ENCODE data around the gene TMEM163. TPM values are rescaled to one million over a fixed set of nuclear protein-coding genes. Genes with fewer than 3 reads are reported as not detected.

TMEM163 gene
- total RNA-seq, 4 donors from 2014 or later = 0.42 to 1.3 (median 1.1) TPM

DNA sequence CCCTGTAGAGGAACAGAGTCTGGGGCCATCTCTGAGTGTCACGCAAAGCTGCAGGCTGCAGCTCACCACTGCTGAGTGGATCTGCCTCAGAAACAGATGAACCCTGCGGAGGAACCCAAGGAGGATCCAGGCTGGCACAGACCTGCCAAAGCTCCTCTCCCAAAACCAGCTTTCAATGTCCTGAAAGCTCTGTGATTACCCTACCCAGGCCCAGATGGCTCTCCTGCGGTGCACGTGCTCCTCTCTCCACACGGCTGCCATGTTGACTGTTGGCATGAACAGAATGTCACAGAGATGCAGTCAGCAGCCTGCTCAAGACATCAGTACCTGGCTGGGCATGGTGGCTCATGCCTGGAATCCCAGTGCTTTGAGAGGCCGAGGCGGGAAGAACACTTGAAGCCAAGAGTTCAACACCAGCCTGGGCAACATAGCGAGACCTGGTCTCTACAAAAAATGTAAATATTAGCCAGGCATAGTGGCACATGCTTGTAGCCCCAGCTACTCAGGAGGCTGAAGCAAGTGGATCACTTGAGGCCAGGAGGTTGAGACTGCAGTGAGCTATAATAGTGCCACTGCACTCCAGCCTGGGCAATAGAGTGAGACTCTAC, 248.1 kb downstream of the TMEM163 start:
- TF ChIP-seq POLR2A (IDR thresholded peaks at IDR 0.05; ENCODE audit: low read depth) (no peak), EP300 (IDR thresholded peaks at IDR 0.05) (no peak), POLR2AphosphoS5 (IDR thresholded peaks at IDR 0.05) (no peak)
- TF ChIP-seq, protein P1, sequence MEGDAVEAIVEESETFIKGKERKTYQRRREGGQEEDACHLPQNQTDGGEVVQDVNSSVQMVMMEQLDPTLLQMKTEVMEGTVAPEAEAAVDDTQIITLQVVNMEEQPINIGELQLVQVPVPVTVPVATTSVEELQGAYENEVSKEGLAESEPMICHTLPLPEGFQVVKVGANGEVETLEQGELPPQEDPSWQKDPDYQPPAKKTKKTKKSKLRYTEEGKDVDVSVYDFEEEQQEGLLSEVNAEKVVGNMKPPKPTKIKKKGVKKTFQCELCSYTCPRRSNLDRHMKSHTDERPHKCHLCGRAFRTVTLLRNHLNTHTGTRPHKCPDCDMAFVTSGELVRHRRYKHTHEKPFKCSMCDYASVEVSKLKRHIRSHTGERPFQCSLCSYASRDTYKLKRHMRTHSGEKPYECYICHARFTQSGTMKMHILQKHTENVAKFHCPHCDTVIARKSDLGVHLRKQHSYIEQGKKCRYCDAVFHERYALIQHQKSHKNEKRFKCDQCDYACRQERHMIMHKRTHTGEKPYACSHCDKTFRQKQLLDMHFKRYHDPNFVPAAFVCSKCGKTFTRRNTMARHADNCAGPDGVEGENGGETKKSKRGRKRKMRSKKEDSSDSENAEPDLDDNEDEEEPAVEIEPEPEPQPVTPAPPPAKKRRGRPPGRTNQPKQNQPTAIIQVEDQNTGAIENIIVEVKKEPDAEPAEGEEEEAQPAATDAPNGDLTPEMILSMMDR (IDR thresholded peaks at IDR 0.05) = no peak
- Histone ChIP-seq H3K4me3 (no peak overlapping the region), H3K4me1 (no peaks in the 10 kb centered on the region), H3K36me3 (no peaks in the 10 kb centered on the region), H3K27ac (replicated peaks in 1 of 4) (no peak overlapping the region), H3K27me3 (no peaks in the 10 kb centered on the region), H3K9me3 (peaks cover 0 to 14% (median 7%) of the 10 kb centered on the region in 4 donors)
- WGBS = 89% methylated on average over 4 of the region's 8 CpGs
- no peak for DNase-seq (ENCODE audit: extremely low spot score)
- intact Hi-C loops (cut with DNase I) = no loop called here

DNA sequence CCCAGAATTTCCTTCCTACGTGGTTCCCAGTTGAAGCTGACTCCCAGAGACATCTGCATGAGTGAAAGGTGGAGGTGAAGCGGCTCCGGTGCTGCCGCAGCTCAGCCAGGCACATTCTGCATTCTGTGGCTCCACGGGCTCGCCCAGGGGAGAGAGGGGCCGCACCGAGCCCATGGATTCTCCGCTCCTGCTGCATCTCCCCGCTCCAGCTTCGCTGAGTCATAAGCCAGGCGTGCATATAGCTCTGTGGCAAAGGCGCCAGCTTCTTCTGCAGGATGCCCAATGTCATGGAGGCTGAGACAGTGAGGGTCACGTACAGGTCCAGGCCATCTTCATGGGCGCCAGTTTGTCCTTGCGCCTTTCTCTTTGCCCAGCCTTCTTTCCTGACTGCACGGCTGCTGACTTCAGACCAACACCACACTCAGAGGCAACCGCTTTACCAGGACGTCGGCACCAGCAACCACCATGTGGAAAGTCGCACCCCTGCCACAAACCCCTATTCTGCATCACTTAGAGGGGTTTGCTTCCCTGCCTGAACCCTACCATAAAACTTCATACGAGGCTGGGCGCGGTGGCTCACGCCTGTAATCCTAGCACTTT, 249.2 kb downstream of the TMEM163 start:
- Histone ChIP-seq H3K27me3 (no peaks in the 10 kb centered on the region), H3K27ac (replicated peaks in 1 of 4) (no peak overlapping the region), H3K36me3 (no peaks in the 10 kb centered on the region), H3K4me3 (no peak overlapping the region), H3K9me3 (peaks cover 0 to 14% (median 7%) of the 10 kb centered on the region in 4 donors), H3K4me1 (no peaks in the 10 kb centered on the region)
- TF ChIP-seq POLR2AphosphoS5 (IDR thresholded peaks at IDR 0.05) (no peak), EP300 (IDR thresholded peaks at IDR 0.05) (no peak), POLR2A (IDR thresholded peaks at IDR 0.05; ENCODE audit: low read depth) (no peak)
- TF ChIP-seq, protein P1 (IDR thresholded peaks at IDR 0.05) = no peak
- no peak for DNase-seq (ENCODE audit: extremely low spot score)
- WGBS = 92% methylated on average over 20 of the region's 25 CpGs
- intact Hi-C loops (cut with DNase I) = no loop called here

DNA sequence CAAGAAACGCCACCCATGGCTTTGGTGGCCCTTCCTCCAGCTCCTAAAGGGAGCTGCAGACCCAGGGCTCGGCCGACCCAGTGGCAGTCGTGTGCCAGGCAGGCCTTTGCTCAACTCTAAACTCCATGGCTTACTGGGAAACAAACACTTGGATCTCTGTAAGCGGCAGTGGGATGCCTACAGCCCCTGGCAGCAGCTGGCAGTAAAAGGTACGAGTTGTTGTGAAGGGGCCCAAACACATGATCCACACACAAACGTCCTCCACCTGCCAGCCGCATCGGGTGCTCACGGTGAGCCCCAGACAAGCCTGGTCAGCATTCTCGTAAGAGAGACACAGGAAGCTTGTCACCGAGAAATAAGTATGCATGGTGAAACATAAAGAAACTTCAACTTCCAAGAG, 250.0 kb downstream of the TMEM163 start:
- intact Hi-C loops (cut with DNase I) = no loop called here

DNA sequence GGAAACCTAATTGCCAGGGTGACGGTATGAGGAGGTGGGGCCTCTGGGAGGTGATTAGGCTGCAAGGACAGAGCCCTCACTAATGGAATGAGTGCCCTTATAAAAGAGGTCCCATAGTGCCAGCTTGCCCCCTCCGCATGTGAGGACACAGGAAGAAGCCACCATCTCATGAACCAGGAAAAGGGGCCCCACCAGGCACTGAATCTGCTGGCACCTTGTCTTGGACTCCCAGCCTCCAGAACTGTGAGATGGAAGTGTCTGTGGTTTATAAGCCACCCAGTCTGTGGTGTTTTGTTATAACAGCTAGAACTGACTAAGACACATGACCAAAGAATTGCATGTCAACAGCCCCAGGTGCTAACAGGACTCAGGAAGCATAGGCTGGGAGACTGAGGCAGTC, 250.6 kb downstream of the TMEM163 start:
- H3K9me3 ChIP-seq = peaks cover 0 to 10% (median 2%) of the 10 kb centered on the region in 4 donors
- DNase-seq (ENCODE audit: extremely low spot score) = no peak
- H3K36me3 ChIP-seq = no peaks in the 10 kb centered on the region
- no peaks in the 10 kb centered on the region for H3K4me1 ChIP-seq
- H3K27ac ChIP-seq (replicated peaks in 1 of 4) = no peak overlapping the region
- TF ChIP-seq POLR2AphosphoS5 (IDR thresholded peaks at IDR 0.05) = no peak
- TF ChIP-seq EP300 (IDR thresholded peaks at IDR 0.05) = no peak
- no peak for TF ChIP-seq POLR2A (IDR thresholded peaks at IDR 0.05; ENCODE audit: low read depth)
- TF ChIP-seq, protein P1 (IDR thresholded peaks at IDR 0.05) = no peak
- no peak overlapping the region for H3K4me3 ChIP-seq
- intact Hi-C loops (cut with DNase I) = no loop called here
- H3K27me3 ChIP-seq = no peaks in the 10 kb centered on the region
- WGBS = 50% methylated on average over 1 of the region's 2 CpGs

More for the DNA sequence above, 250.0 kb downstream of the TMEM163 start:
- Histone ChIP-seq H3K4me3 (no peak overlapping the region), H3K9me3 (peaks cover 0 to 14% (median 5%) of the 10 kb centered on the region in 4 donors), H3K27me3 (no peaks in the 10 kb centered on the region), H3K27ac (replicated peaks in 1 of 4) (no peak overlapping the region), H3K4me1 (no peaks in the 10 kb centered on the region), H3K36me3 (no peaks in the 10 kb centered on the region)
- DNase-seq (ENCODE audit: extremely low spot score) = no peak
- TF ChIP-seq POLR2A (IDR thresholded peaks at IDR 0.05; ENCODE audit: low read depth) = no peak
- WGBS = 94% methylated on average over 6 of the region's 12 CpGs

DNA sequence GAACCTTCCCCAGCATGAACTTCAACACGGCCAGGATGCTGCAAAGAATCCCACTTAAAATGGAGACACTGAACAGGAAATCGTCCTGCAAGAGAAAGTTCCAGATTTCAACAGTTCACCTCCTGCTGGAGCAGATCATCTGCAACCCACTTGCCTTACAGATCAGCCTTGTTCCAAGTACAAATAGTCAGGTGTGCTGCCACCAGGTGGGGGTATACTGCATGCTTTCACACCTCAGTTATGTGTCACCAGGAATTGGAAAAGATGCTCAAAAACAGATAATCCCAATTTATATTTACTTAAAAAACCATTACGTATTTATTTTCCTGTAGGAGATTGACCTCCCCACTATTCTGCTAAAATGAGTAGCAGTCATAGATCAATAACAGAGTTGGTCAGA, 252.7 kb downstream of the TMEM163 start:
- H3K27ac ChIP-seq (replicated peaks in 1 of 4) = no peak overlapping the region
- no peaks in the 10 kb centered on the region for H3K4me1 ChIP-seq
- intact Hi-C loops (cut with DNase I) = no loop called here
- H3K4me3 ChIP-seq = no peak overlapping the region
- no peaks in the 10 kb centered on the region for H3K27me3 ChIP-seq
- no peaks in the 10 kb centered on the region for H3K9me3 ChIP-seq
- no peak for DNase-seq (ENCODE audit: extremely low spot score)
- 74% methylated on average over 3 of the region's 3 CpGs for WGBS
- TF ChIP-seq POLR2A (IDR thresholded peaks at IDR 0.05; ENCODE audit: low read depth) (no peak), EP300 (IDR thresholded peaks at IDR 0.05) (no peak), POLR2AphosphoS5 (IDR thresholded peaks at IDR 0.05) (no peak)
- TF ChIP-seq, protein P1 (IDR thresholded peaks at IDR 0.05) = no peak
- H3K36me3 ChIP-seq = no peaks in the 10 kb centered on the region

All from esophagus muscularis mucosa (tissue), 4 donors.